Loucy (cell line): ENCODE results near the gene ARCN1.
A peak's percentile ranks its signal among the peaks of the same experiment; 100 is the strongest.

Experiments
- H2AFZ ChIP-seq: fragments of 200-600 bp; sonication (generic); 2 replicates; pipeline ENCODE4 v1.6.0; 2016; ENCODE audit warnings: antibody characterized with exemption, mild to moderate bottlenecking, low read length, moderate library complexity
- H3F3A ChIP-seq: fragments of 200-600 bp; 2 replicates; pipeline ENCODE4 v1.6.0; 2016; ENCODE audit warnings: antibody characterized with exemption, low read depth, mild to moderate bottlenecking
- H3K27me3 ChIP-seq: fragments of 200-600 bp; sonication (generic); 2 replicates; pipeline ENCODE4 v1.6.1; 2014; ENCODE audit warnings: low read length, mild to moderate bottlenecking; ENCODE audit not compliant: insufficient read depth, poor library complexity, severe bottlenecking
- H3K36me3 ChIP-seq: fragments of 200-600 bp; sonication (generic); 2 replicates; pipeline ENCODE4 v1.6.1; 2016; ENCODE audit warnings: low read length; ENCODE audit not compliant: insufficient read depth
- H3K4me1 ChIP-seq: fragments of 200-600 bp; sonication (generic); 2 replicates; pipeline ENCODE4 v1.5.1; 2014; ENCODE audit warnings: low read length, mild to moderate bottlenecking; ENCODE audit not compliant: insufficient read depth, poor library complexity, severe bottlenecking
- H3K4me2 ChIP-seq: fragments of 200-600 bp; sonication (generic); 2 replicates; pipeline ENCODE4 v1.6.0; 2014; ENCODE audit warnings: antibody characterized with exemption, low read length, low read depth, mild to moderate bottlenecking; ENCODE audit not compliant: poor library complexity, severe bottlenecking
- H3K4me3 ChIP-seq: fragments of 200-600 bp; sonication (generic); 2 replicates; pipeline ENCODE4 v1.5.1; 2014; ENCODE audit warnings: low read length, mild to moderate bottlenecking, mixed read lengths; ENCODE audit not compliant: poor library complexity, severe bottlenecking
- H3K79me2 ChIP-seq: fragments of 200-600 bp; sonication (generic); 2 replicates; pipeline ENCODE4 v1.6.1; 2014; ENCODE audit warnings: low read length; ENCODE audit not compliant: insufficient read depth
- H3K9ac ChIP-seq: fragments of 200-600 bp; sonication (generic); 2 replicates; pipeline ENCODE4 v1.6.0; 2014; ENCODE audit warnings: mild to moderate bottlenecking, low read depth, low read length, moderate library complexity; ENCODE audit not compliant: poor library complexity, severe bottlenecking
- H3K9me2 ChIP-seq: fragments of 200-600 bp; sonication (generic); replicated peaks from 2 replicates; pipeline ENCODE4 v1.6.1; 2016; ENCODE audit warnings: low read depth, low read length, mixed read lengths
- H3K9me3 ChIP-seq: fragments of 200-600 bp; sonication (generic); 2 replicates; pipeline ENCODE4 v1.6.1; 2014; ENCODE audit warnings: mild to moderate bottlenecking, antibody characterized with exemption, low read length, low read depth; ENCODE audit not compliant: insufficient read depth
- H4K20me1 ChIP-seq: fragments of 200-600 bp; sonication (generic); 2 replicates; pipeline ENCODE4 v1.6.0; 2014; ENCODE audit warnings: antibody characterized with exemption, low read length, mild to moderate bottlenecking; ENCODE audit not compliant: insufficient read depth, poor library complexity, severe bottlenecking
- CTCF ChIP-seq: fragments of 200-600 bp; sonication (generic); conservative IDR thresholded peaks from 2 replicates; pipeline ENCODE4 v1.5.1; 2014; ENCODE audit warnings: mild to moderate bottlenecking, antibody characterized with exemption, low read length
- EZH2phosphoT487 ChIP-seq: fragments of 200-600 bp; IDR thresholded peaks from 2 replicates; pipeline ENCODE4 v1.6.1; 2018; ENCODE audit warnings: antibody characterized with exemption, mild to moderate bottlenecking, moderate library complexity, borderline replicate concordance

ARCN1 gene

DNA sequence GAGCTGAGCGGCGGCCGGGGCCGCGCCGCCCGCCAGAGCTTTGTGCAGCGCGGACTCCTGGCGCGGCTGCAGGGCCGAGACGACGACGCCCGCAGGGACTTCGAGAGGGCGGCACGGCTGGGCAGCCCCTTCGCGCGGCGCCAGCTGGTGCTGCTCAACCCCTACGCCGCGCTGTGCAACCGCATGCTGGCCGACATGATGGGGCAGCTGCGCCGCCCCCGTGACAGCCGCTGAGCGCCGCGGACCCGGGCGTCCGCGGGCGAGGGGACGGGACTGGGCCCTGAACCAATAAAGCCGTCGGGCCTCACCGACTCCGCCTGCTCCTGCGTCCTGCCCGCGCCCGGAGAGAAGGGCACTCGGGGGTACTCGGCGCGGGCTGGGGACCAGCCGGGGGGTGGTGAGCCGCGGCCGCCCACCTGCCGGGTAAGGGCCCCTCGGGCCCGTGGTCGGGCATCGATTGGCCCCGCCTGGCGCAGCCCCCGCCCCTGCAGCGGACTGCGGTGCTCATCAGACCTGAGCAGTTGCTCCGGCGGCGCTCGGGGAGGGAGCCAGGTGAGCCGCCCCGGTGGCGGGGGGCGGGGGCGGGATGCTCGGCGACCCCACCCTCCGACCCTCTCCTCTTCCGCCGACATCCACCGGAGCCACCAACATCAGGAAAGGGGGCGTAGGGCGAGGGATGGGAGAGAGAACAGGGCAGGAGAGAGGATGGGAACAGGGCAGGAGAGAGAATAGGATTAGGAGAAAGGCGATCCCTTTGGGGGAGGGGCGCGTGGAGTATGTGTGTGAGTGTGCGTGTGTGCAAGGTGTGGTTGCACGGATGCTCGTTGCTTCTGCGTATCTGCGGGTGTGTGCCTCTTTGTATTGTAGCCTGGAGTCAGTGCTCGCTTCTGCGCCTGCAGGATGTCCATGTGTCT, 41.3 kb upstream of the ARCN1 start, which contains the start of gene TMEM25:
TSS of gene TMEM25 (plus strand) at position 510 of the 914 bp plus-strand sequence. CDS start 610 bp downstream, outside the sequence.
- Histone ChIP-seq H3K36me3 (no peaks in the 10 kb centered on the region), H3K9ac (peak within 1 kb of the TSS; percentile 63), H3K4me3 (peak within 1 kb of the TSS; percentile 97), H2AFZ (peak within 1 kb of the TSS; percentile 93), H3K9me3 (no peaks in the 10 kb centered on the region), H3K4me2 (peak within 1 kb of the TSS; percentile 81), H3K27me3 (no peaks in the 10 kb centered on the region), H4K20me1 (no peaks in the 10 kb centered on the region), H3K4me1 (peaks cover 17% of the 10 kb centered on the region), H3F3A (0 out of 2 replicates have a peak, but pooled peaks cover 3% of the 10 kb centered on the region), H3K9me2 (no peaks in the 10 kb centered on the region), H3K79me2 (peaks cover 12% of the 10 kb centered on the region; the same call in 1 of the 2 replicates)
- TF ChIP-seq CTCF (no peak), EZH2phosphoT487 (no peak)

GRCh38 chr11:118531597-118532084, 40.6 kb upstream of the ARCN1 start:
- Histone ChIP-seq H4K20me1 (no peaks in the 10 kb centered on the region), H3K9me3 (no peaks in the 10 kb centered on the region), H3K79me2 (peaks cover 12% of the 10 kb centered on the region; the same call in 1 of the 2 replicates), H3F3A (no peaks in the 10 kb centered on the region), H3K9me2 (no peaks in the 10 kb centered on the region), H3K27me3 (no peaks in the 10 kb centered on the region), H3K4me2 (peak overlapping the region; percentile 81), H3K4me1 (peaks cover 17% of the 10 kb centered on the region), H2AFZ (peak overlapping the region; percentile 93), H3K4me3 (peak overlapping the region; percentile 97), H3K36me3 (no peaks in the 10 kb centered on the region), H3K9ac (peak overlapping the region; percentile 63)
- TF ChIP-seq EZH2phosphoT487 (no peak), CTCF (no peak)

GRCh38 chr11:118532091-118532490, 40.1 kb upstream of the ARCN1 start:
- Histone ChIP-seq H3K27me3 (no peaks in the 10 kb centered on the region), H3K4me2 (peak overlapping the region; percentile 81), H3K4me1 (peaks cover 15% of the 10 kb centered on the region), H3K4me3 (peak overlapping the region; percentile 97), H3K9me2 (no peaks in the 10 kb centered on the region), H4K20me1 (no peaks in the 10 kb centered on the region), H2AFZ (no peak overlapping the region), H3K36me3 (no peaks in the 10 kb centered on the region), H3K9ac (peak overlapping the region; percentile 63), H3F3A (no peaks in the 10 kb centered on the region), H3K9me3 (no peaks in the 10 kb centered on the region), H3K79me2 (peaks cover 12% of the 10 kb centered on the region; the same call in 1 of the 2 replicates)
- no peak for TF ChIP-seq CTCF
- no peak for TF ChIP-seq EZH2phosphoT487
